Endothelial cell of umbilical vein (primary cell): ENCODE measurements around the gene ACAP2. TPM values are rescaled to one million over a fixed set of nuclear protein-coding genes. Genes with fewer than 3 reads are reported as not detected.

Source experiments
- BruUV-seq: library from RNA; stranded (reverse); fragments of 400-500 nt; replicated peaks from 2 replicates; lab custom pipeline; 2021; lab: Mats Ljungman, UMichigan
- CTCF ChIA-PET: fragments of 300-600, 350-600 bp; sonication (Branson Sonifier 250); formaldehyde crosslinking; loops from one replicate; lab custom pipeline; 2021; ENCODE audit warnings: antibody characterized with exemption, inconsistent platforms; lab: Charles Lee
- POLR2A ChIA-PET: fragments of 300-600, 350-600 bp; sonication (Branson Sonifier 250); formaldehyde crosslinking; loops from one replicate; lab custom pipeline; 2021; ENCODE audit warnings: antibody characterized with exemption, inconsistent platforms; lab: Charles Lee
- DNase-seq: peaks from one replicate; pipeline ENCODE4 v3.0.0-alpha.2; 2011; ENCODE audit warnings: low read depth, low spot score
- FAIRE-seq: peaks from 2 replicates; lab custom pipeline; 2011; peaks lifted over from hg19 to GRCh38; lab: Jason Lieb, UNC
- H2AFZ ChIP-seq: 2 replicates; pipeline ENCODE4 v1.6.0; 2012; ENCODE audit warnings: low read depth, low read length, control low read depth, inconsistent platforms
- H3K27ac ChIP-seq: 2 replicates; pipeline ENCODE4 v1.5.1; 2011; ENCODE audit warnings: low read depth, mild to moderate bottlenecking, control low read depth, low read length, moderate library complexity; ENCODE audit not compliant: insufficient read depth
- H3K27me3 ChIP-seq, 2 experiments: 2 replicates each; pipeline versions ENCODE4 v1.6.0 to v1.6.1; 2011; ENCODE audit warnings: low read length in 2 of 2, mixed read lengths in 1 of 2; ENCODE audit not compliant: control insufficient read depth in 2 of 2, insufficient read depth in 2 of 2
- H3K36me3 ChIP-seq, 2 experiments: 2 replicates in 1 of 2; 3 replicates in 1 of 2; pipeline ENCODE4 v1.5.1; 2011; ENCODE audit warnings: low read length in 2 of 2, mild to moderate bottlenecking in 1 of 2, moderate library complexity in 1 of 2; ENCODE audit not compliant: control insufficient read depth in 2 of 2, insufficient read depth in 2 of 2; ENCODE audit errors: extremely low read depth in 1 of 2
- H3K4me1 ChIP-seq: 3 replicates; pipeline ENCODE4 v1.5.1; 2011; ENCODE audit warnings: mild to moderate bottlenecking, low read length; ENCODE audit not compliant: control insufficient read depth, insufficient read depth; ENCODE audit errors: extremely low read depth
- H3K4me2 ChIP-seq: 2 replicates; pipeline ENCODE4 v1.6.1; 2011; ENCODE audit warnings: low read length, control low read depth, mixed read lengths; ENCODE audit not compliant: insufficient read depth
- H3K4me3 ChIP-seq, 3 experiments: fragments of 200-600 bp in 1 of 3; sonication (generic), shearing (Covaris generic) in 1 of 3; replicated peaks in 1 of 3; 2 replicates each; pipeline ENCODE4 v1.5.1; 2011 to 2016; ENCODE audit warnings: control low read depth in 3 of 3, low read length in 3 of 3, mild to moderate bottlenecking in 2 of 3, inconsistent platforms in 1 of 3, low read depth in 1 of 3, moderate library complexity in 1 of 3; ENCODE audit not compliant: insufficient read depth in 1 of 3
- H3K79me2 ChIP-seq: 2 replicates; pipeline ENCODE4 v1.6.0; 2012; ENCODE audit warnings: low read length, inconsistent platforms; ENCODE audit not compliant: control insufficient read depth, insufficient read depth
- H3K9ac ChIP-seq: replicated peaks from 2 replicates; pipeline ENCODE3; 2011; ENCODE audit warnings: low read length, control low read depth; ENCODE audit not compliant: insufficient read depth; ENCODE audit errors: extremely low read depth
- H3K9me1 ChIP-seq: replicated peaks from 3 replicates; pipeline ENCODE4 v1.6.0; 2011; ENCODE audit warnings: mild to moderate bottlenecking, low read length; ENCODE audit not compliant: control insufficient read depth, insufficient read depth; ENCODE audit errors: extremely low read depth
- H3K9me3 ChIP-seq: replicated peaks from 2 replicates; pipeline ENCODE4 v1.5.1; 2012; ENCODE audit warnings: low read length, inconsistent platforms; ENCODE audit not compliant: control insufficient read depth, insufficient read depth
- H4K20me1 ChIP-seq: replicated peaks from 2 replicates; pipeline ENCODE3; 2011; ENCODE audit warnings: mild to moderate bottlenecking, low read length; ENCODE audit not compliant: control insufficient read depth, insufficient read depth; ENCODE audit errors: extremely low read depth
- JUN ChIP-seq: IDR thresholded peaks from 2 replicates; pipeline ENCODE4 v1.6.1; 2011; ENCODE audit warnings: borderline replicate concordance, low read depth; ENCODE audit not compliant: insufficient read length, insufficient read depth
- MAX ChIP-seq: IDR thresholded peaks from 2 replicates; pipeline ENCODE4 v1.6.1; 2011; ENCODE audit not compliant: insufficient read depth, insufficient read length
- POLR2A ChIP-seq: IDR thresholded peaks from 2 replicates; pipeline ENCODE4 v1.6.1; 2012; ENCODE audit warnings: low read depth, mild to moderate bottlenecking, control low read depth, low read length
- POLR2AphosphoS5 ChIP-seq: IDR thresholded peaks from 2 replicates; pipeline ENCODE4 v1.6.1; 2012; ENCODE audit warnings: low read depth, mild to moderate bottlenecking, control low read depth, low read length, moderate library complexity; ENCODE audit not compliant: insufficient read depth
- dilution Hi-C: fragments of 300-500 bp; cut with MboI; formaldehyde crosslinking; loops from one replicate; pipeline ENCODE4 v1.15.0; 2019; ENCODE audit warnings: low sequenced_read_pairs; ENCODE audit not compliant: extremely low pct_ligation_motif_present
- intact Hi-C: fragments of 100-400 bp; cut with micrococcal nuclease; formaldehyde crosslinking; loops from one replicate; pipeline ENCODE4 v1.10.0; 2022
- polyA plus RNA-seq, 4 experiments: library from polyadenylated mRNA; depleted of rRNA in 3 of 4; stranded (reverse) in 3 of 4; unstranded in 1 of 4; fragments of >200 nt; gene quantifications; 2 replicates each; pipeline versions ENCODE4 v1.2.1 to v1.2.3, GENCODE V29; 2011 to 2012; ENCODE audit warnings: missing spikeins in 1 of 4
- total RNA-seq: library from RNA; stranded (reverse); gene quantifications from 2 replicates; pipeline ENCODE4 v1.2.3, GENCODE V29; 2021

ACAP2 gene
- total and polyA plus RNA-seq, 2 donors (not counting 3 experiments of a cell fraction or from before 2014, with no cell fraction given), result 13.6 to 36.9 TPM

GRCh38 chr3:195260280-195260905 is 182.4 kb downstream of the ACAP2 start:
- H3K27ac ChIP-seq, result peak overlapping the region; percentile 97
- peak overlapping the region; percentile 62 to 77 (median 70) for H3K4me3 ChIP-seq
- peaks cover 56% of the 10 kb centered on the region for H3K4me1 ChIP-seq
- H3K36me3 ChIP-seq, result peaks cover 0 to under 1% of the 10 kb centered on the region in 2 experiments
- H3K9me1 ChIP-seq, result no peaks in the 10 kb centered on the region
- FAIRE-seq, result peak; percentile 28
- H3K79me2 ChIP-seq, result peaks cover 66% of the 10 kb centered on the region
- H3K9ac ChIP-seq, result peak overlapping the region; percentile 96
- TF ChIP-seq MAX (no peak), JUN (no peak), POLR2A (peak; percentile 42), POLR2AphosphoS5 (peak; percentile 51)
- POLR2A ChIA-PET, result interaction anchor here (0.7 to 1.2 kb wide), 4 partner anchors 10 to 575 kb away, joined by 3 read pairs; partner anchors contain the start of genes FAM43A and XXYLT1
- dilution Hi-C loops, result no loop called here
- TSS peak; percentile 83 for BruUV-seq
- intact Hi-C loops, result loop anchor here (1.0 to 5.0 kb wide), 12 partner anchors 110 to 620 kb away; no protein-coding TSS in a partner anchor
- no peaks in the 10 kb centered on the region for H3K9me3 ChIP-seq
- CTCF ChIA-PET, result interaction anchor here (0.7 to 3.9 kb wide), 9 partner anchors 10 to 589 kb away, joined by 3 to 46 read pairs (median 5); partner anchors contain the start of genes LSG1 and XXYLT1
- no peaks in the 10 kb centered on the region for H4K20me1 ChIP-seq
- DNase-seq, result peak; percentile 53
- peak overlapping the region; percentile 52 for H2AFZ ChIP-seq
- peak overlapping the region; percentile 81 for H3K4me2 ChIP-seq
- H3K27me3 ChIP-seq, result no peaks in the 10 kb centered on the region
